Measurements from ENCODE around the gene MYL3.

MYL3 gene

GRCh38 chr3:46892285-46893145 lies 29.3 kb upstream of the MYL3 start:
- DNase-seq (ENCODE audit: extremely low spot score): no peak
- TF ChIP-seq, protein P1, sequence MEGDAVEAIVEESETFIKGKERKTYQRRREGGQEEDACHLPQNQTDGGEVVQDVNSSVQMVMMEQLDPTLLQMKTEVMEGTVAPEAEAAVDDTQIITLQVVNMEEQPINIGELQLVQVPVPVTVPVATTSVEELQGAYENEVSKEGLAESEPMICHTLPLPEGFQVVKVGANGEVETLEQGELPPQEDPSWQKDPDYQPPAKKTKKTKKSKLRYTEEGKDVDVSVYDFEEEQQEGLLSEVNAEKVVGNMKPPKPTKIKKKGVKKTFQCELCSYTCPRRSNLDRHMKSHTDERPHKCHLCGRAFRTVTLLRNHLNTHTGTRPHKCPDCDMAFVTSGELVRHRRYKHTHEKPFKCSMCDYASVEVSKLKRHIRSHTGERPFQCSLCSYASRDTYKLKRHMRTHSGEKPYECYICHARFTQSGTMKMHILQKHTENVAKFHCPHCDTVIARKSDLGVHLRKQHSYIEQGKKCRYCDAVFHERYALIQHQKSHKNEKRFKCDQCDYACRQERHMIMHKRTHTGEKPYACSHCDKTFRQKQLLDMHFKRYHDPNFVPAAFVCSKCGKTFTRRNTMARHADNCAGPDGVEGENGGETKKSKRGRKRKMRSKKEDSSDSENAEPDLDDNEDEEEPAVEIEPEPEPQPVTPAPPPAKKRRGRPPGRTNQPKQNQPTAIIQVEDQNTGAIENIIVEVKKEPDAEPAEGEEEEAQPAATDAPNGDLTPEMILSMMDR (IDR thresholded peaks at IDR 0.05; ENCODE audit: control extremely low read depth, extremely low read depth, low read depth, missing control alignments): no peak
- CTCF ChIA-PET: interaction anchor here (0.9 to 4.3 kb wide), 4 partner anchors 17 to 178 kb away, joined by 3 to 19 read pairs (median 10); no protein-coding TSS in a partner anchor
- POLR2A ChIA-PET: no interaction called here

DNA sequence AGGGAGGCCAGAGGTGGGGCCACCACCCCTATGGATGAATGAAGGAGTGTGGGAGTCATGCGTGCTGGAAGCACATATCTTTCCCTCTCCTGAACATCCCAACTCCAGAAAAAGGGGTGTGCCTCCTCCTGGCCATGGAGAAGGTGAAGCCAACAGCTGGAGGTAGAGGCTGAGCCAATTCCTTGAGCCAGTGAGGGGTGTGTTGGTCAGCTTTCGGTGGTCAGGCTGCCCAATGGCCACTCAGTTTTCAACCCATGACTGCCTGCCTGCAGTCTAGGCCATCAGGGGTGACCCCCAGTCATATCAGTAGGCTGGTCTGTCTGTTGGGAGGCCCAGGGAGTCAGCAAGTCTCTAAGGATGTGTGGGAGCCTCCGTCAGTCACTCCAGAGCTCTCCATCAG lies 27.9 kb upstream of the MYL3 start:
- TF ChIP-seq, protein P1 (IDR thresholded peaks at IDR 0.05; ENCODE audit: control extremely low read depth, extremely low read depth, low read depth, missing control alignments): no peak
- no peak for DNase-seq (ENCODE audit: extremely low spot score)
- ChIA-PET POLR2A (interaction anchor here (0.6 kb wide), 1 partner anchor 704 kb away, joined by 6 read pairs; no protein-coding TSS in a partner anchor), CTCF (interaction anchor here (1.1 to 3.8 kb wide), 5 partner anchors 9 to 186 kb away, joined by 3 to 15 read pairs (median 4); partner anchors contain the start of gene PTH1R)

GRCh38 chr3:46890132-46890531 lies 26.9 kb upstream of the MYL3 start:
- no peak for DNase-seq (ENCODE audit: extremely low spot score)
- POLR2A ChIA-PET: no interaction called here
- TF ChIP-seq, protein P1 (IDR thresholded peaks at IDR 0.05; ENCODE audit: control extremely low read depth, extremely low read depth, low read depth, missing control alignments): no peak
- CTCF ChIA-PET: interaction anchor here (1.1 to 3.8 kb wide), 7 partner anchors 10 to 185 kb away, joined by 3 to 15 read pairs (median 5); partner anchors contain the start of gene PTH1R

DNA sequence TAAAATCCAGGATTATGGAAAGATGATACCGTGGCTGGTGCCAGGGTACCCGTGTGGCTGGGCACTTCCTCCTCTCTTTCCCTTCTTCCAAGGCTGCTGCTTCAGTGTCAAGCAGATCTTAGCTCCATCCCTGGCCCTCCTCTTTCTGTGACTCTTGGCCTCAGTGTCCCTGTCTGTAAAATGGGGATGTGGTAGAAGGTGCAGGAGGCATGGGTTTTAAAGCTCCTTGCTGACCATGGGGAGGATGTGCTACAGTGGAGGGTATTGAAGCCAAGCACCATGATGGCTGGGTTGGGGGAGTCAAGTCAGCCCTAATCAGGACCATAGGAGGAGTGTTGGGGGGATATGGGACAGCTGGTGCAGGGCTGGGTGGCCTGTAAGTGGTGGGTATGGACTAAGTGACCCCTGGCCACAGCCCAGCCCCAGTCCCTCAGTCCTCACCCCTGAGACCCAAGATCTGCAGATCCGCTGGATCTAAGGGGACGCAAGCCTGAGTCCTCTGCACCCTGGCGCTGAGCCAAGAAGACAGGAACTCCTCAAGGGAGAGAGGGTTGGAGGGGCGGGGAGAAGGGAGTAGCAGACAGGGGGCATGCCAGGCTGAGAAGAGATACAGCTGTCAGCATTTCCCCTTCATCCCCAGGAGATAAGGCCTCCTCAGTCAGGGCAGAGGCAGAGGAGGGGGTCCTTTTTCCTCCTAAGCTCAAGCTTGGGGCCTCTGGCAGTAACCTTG lies 26.3 kb upstream of the MYL3 start:
- TF ChIP-seq, protein P1 (IDR thresholded peaks at IDR 0.05; ENCODE audit: control extremely low read depth, extremely low read depth, low read depth, missing control alignments): no peak
- ChIA-PET POLR2A (no interaction called here), CTCF (interaction anchor here (1.2 to 3.8 kb wide), 5 partner anchors 11 to 22 kb away, joined by 3 to 15 read pairs (median 5); partner anchors contain the start of gene PTH1R)
- no peak for DNase-seq (ENCODE audit: extremely low spot score)

DNA sequence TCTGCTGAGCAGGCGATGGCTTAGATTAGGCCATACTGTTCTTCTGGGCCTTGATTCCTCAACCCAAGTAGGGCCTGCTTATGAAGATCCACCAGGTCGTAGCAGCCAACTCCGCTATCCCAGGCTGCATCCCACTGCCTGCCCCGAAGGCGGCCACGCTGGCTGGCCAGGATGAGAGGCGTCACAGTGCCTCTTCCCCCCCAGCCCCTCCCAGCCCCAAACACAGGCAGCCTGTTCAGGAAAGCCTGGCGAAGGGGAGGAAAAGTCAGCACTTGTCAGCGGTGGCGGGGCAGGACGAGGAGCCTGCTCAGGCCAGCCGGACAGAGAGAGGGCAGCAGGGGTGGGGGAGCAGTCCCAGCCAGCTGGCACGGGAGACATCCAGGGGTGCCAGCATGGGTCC lies 25.5 kb upstream of the MYL3 start:
- TF ChIP-seq, protein P1 (IDR thresholded peaks at IDR 0.05; ENCODE audit: control extremely low read depth, extremely low read depth, low read depth, missing control alignments): no peak
- DNase-seq (ENCODE audit: extremely low spot score): no peak
- ChIA-PET POLR2A (no interaction called here), CTCF (interaction anchor here (1.0 to 3.8 kb wide), 3 partner anchors 21 kb away, joined by 3 to 15 read pairs (median 5); no protein-coding TSS in a partner anchor)

- ChIA-PET CTCF (interaction anchor here (1.0 to 1.1 kb wide), 2 partner anchors 21 kb away, joined by 3 read pairs; no protein-coding TSS in a partner anchor), POLR2A (no interaction called here)
- DNase-seq (ENCODE audit: extremely low spot score): no peak
- TF ChIP-seq, protein P1 (IDR thresholded peaks at IDR 0.05; ENCODE audit: control extremely low read depth, extremely low read depth, low read depth, missing control alignments): no peak
Measured at GRCh38 chr3:46887980-46888494, 24.8 kb upstream of the MYL3 start.
